H9 (cell line): ENCODE results near the gene SEMA4C. TPM values are rescaled to one million over a fixed set of nuclear protein-coding genes. Genes with fewer than 3 reads are reported as not detected.
A peak's percentile ranks its signal among the peaks of the same experiment; 100 is the strongest.

ENCODE experiments used
- DNase-seq: peaks from one replicate; pipeline ENCODE4 v3.0.0-alpha.2; 2017
- H2AFZ ChIP-seq: one replicate; pipeline ENCODE4 v1.6.1; 2013; ENCODE audit warnings: mild to moderate bottlenecking, low read length, control low read depth, moderate library complexity
- H2AK5ac ChIP-seq: 2 replicates; pipeline ENCODE4 v1.6.1; 2013; ENCODE audit warnings: low read length, control low read depth, mixed read lengths; ENCODE audit not compliant: insufficient read length
- H2BK120ac ChIP-seq: one replicate; pipeline ENCODE4 v1.6.1; 2013; ENCODE audit warnings: low read depth, mild to moderate bottlenecking, low read length, control low read depth, inconsistent platforms; ENCODE audit not compliant: poor library complexity, severe bottlenecking
- H2BK12ac ChIP-seq: 2 replicates; pipeline ENCODE4 v1.6.1; 2013; ENCODE audit warnings: low read length, control low read depth, mixed read lengths, low read depth; ENCODE audit not compliant: insufficient read length
- H2BK15ac ChIP-seq: 2 replicates; pipeline ENCODE4 v1.6.1; 2013; ENCODE audit warnings: low read depth, low read length, control low read depth
- H2BK20ac ChIP-seq: one replicate; pipeline ENCODE4 v1.6.1; 2013; ENCODE audit warnings: low read depth, mild to moderate bottlenecking, low read length, control low read depth, inconsistent platforms; ENCODE audit not compliant: poor library complexity, severe bottlenecking
- H2BK5ac ChIP-seq: 2 replicates; pipeline ENCODE4 v1.6.1; 2013; ENCODE audit warnings: low read length, control low read depth, mixed read lengths; ENCODE audit not compliant: insufficient read length
- H3K14ac ChIP-seq: 2 replicates; pipeline ENCODE4 v1.6.1; 2013; ENCODE audit warnings: low read length, control low read depth; ENCODE audit not compliant: insufficient read depth
- H3K18ac ChIP-seq: 2 replicates; pipeline ENCODE4 v1.6.1; 2013; ENCODE audit warnings: low read depth, mild to moderate bottlenecking, mixed read lengths, low read length, control low read depth; ENCODE audit not compliant: insufficient read length
- H3K23ac ChIP-seq: 2 replicates; pipeline ENCODE4 v1.6.1; 2013; ENCODE audit warnings: low read length, control low read depth, mixed read lengths, low read depth; ENCODE audit not compliant: insufficient read length
- H3K23me2 ChIP-seq: 2 replicates; pipeline ENCODE4 v1.6.1; 2013; ENCODE audit warnings: low read depth, mild to moderate bottlenecking, mixed read lengths, low read length, control low read depth; ENCODE audit not compliant: insufficient read length, poor library complexity, severe bottlenecking
- H3K27ac ChIP-seq: 2 replicates; pipeline ENCODE4 v1.5.1; 2013; ENCODE audit warnings: low read length, control low read depth, mixed read lengths, low read depth; ENCODE audit not compliant: insufficient read length
- H3K27me3 ChIP-seq: 2 replicates; pipeline ENCODE4 v1.6.1; 2013; ENCODE audit warnings: low read length, control low read depth, inconsistent platforms; ENCODE audit not compliant: insufficient read depth
- H3K4ac ChIP-seq: 2 replicates; pipeline ENCODE4 v1.6.1; 2013; ENCODE audit warnings: low read depth, mild to moderate bottlenecking, control low read depth, inconsistent platforms, low read length, moderate library complexity
- H3K4me1 ChIP-seq: 2 replicates; pipeline ENCODE4 v1.6.1; 2013; ENCODE audit warnings: low read length, control low read depth, inconsistent platforms; ENCODE audit not compliant: insufficient read depth
- H3K4me2 ChIP-seq: 2 replicates; pipeline ENCODE4 v1.6.1; 2013; ENCODE audit warnings: low read length, control low read depth, mixed read lengths; ENCODE audit not compliant: insufficient read length, insufficient read depth
- H3K56ac ChIP-seq: 2 replicates; pipeline ENCODE4 v1.6.1; 2013; ENCODE audit warnings: low read depth, mild to moderate bottlenecking, mixed read lengths, low read length, control low read depth; ENCODE audit not compliant: insufficient read length
- H3K79me1 ChIP-seq: 2 replicates; pipeline ENCODE4 v1.6.1; 2013; ENCODE audit warnings: low read depth, mild to moderate bottlenecking, moderate library complexity, low read length, control low read depth, inconsistent platforms; ENCODE audit not compliant: insufficient read depth, poor library complexity, severe bottlenecking
- H3K79me2 ChIP-seq: 2 replicates; pipeline ENCODE4 v1.6.1; 2013; ENCODE audit warnings: low read length, control low read depth, inconsistent platforms; ENCODE audit not compliant: insufficient read depth
- H3K9ac ChIP-seq: 2 replicates; pipeline ENCODE4 v1.6.1; 2013; ENCODE audit warnings: low read length, control low read depth, mixed read lengths; ENCODE audit not compliant: insufficient read length; ENCODE audit errors: extremely low read depth
- H3K9me3 ChIP-seq: one replicate; pipeline ENCODE4 v1.6.1; 2013; ENCODE audit warnings: low read depth, low read length, inconsistent platforms; ENCODE audit not compliant: control insufficient read depth
- H3T11ph ChIP-seq: one replicate; pipeline ENCODE4 v1.6.1; 2013; ENCODE audit warnings: mild to moderate bottlenecking, low read length, control low read depth, inconsistent platforms
- H4K20me1 ChIP-seq: one replicate; pipeline ENCODE4 v1.6.1; 2013; ENCODE audit not compliant: control insufficient read depth, insufficient read length, insufficient read depth
- H4K5ac ChIP-seq: 2 replicates; pipeline ENCODE4 v1.6.1; 2013; ENCODE audit warnings: low read depth, mild to moderate bottlenecking, mixed read lengths, low read length, control low read depth; ENCODE audit not compliant: insufficient read length
- H4K8ac ChIP-seq: replicated peaks from 2 replicates; pipeline ENCODE4 v1.6.1; 2013; ENCODE audit warnings: low read length, control low read depth, mixed read lengths, low read depth; ENCODE audit not compliant: insufficient read length
- H4K91ac ChIP-seq: 2 replicates; pipeline ENCODE4 v1.6.1; 2013; ENCODE audit warnings: low read depth, mild to moderate bottlenecking, moderate library complexity, mixed read lengths, low read length, control low read depth; ENCODE audit not compliant: insufficient read length
- H3K27ac Mint-ChIP-seq, 3 experiments: 2 replicates in 2 of 3; 3 replicates in 1 of 3; pipeline ENCODE4 v1.8.0; 2020 to 2021; ENCODE audit warnings: mixed read lengths in 3 of 3, mild to moderate bottlenecking in 1 of 3, moderate library complexity in 1 of 3
- H3K27me3 Mint-ChIP-seq: 2 replicates; pipeline ENCODE4 v1.8.0; 2021; ENCODE audit warnings: low read depth, mild to moderate bottlenecking, moderate library complexity, mixed read lengths
- H3K36me3 Mint-ChIP-seq, 3 experiments: 2 replicates in 2 of 3; 3 replicates in 1 of 3; pipeline ENCODE4 v1.8.0; 2020 to 2021; ENCODE audit warnings: low read depth in 3 of 3, mixed read lengths in 3 of 3; ENCODE audit not compliant: insufficient read depth in 1 of 3
- H3K4me1 Mint-ChIP-seq, 2 experiments: 2 replicates each; pipeline ENCODE4 v1.8.0; 2020; ENCODE audit warnings: mixed read lengths in 2 of 2
- H3K4me3 Mint-ChIP-seq, 2 experiments: 2 replicates in 1 of 2; 3 replicates in 1 of 2; pipeline ENCODE4 v1.8.0; 2020 to 2021; ENCODE audit warnings: mild to moderate bottlenecking in 2 of 2, mixed read lengths in 2 of 2, moderate library complexity in 1 of 2
- H3K9me3 Mint-ChIP-seq, 2 experiments: 2 replicates in 1 of 2; 3 replicates in 1 of 2; pipeline ENCODE4 v1.8.0; 2020; ENCODE audit warnings: mild to moderate bottlenecking in 2 of 2, mixed read lengths in 2 of 2, moderate library complexity in 1 of 2
- CTCF ChIP-seq: fragments of 200-600 bp; sonication (generic); conservative IDR thresholded peaks from 3 replicates; pipeline ENCODE4 v1.8.0; 2021; ENCODE audit warnings: antibody characterized with exemption, mild to moderate bottlenecking
- WGBS: extraction: QIAGEN DNeasy Blood & Tissue Kit; methylation state at CpG from one replicate; pipeline ENCODE4 v1.1.7; 2013; ENCODE audit warnings: missing lambda C conversion rate, low lambda C conversion rate, mixed read lengths; ENCODE audit not compliant: insufficient read length; ENCODE audit errors: extremely low coverage; 5-methylcytosine and 5-hydroxymethylcytosine counted together
- total RNA-seq: library from RNA; stranded (reverse); gene quantifications from 2 replicates; pipeline ENCODE4 v1.2.1, GENCODE V29; 2021

SEMA4C gene
- total RNA-seq, 1 experiment from 2014 or later, result 81.6 TPM

GRCh38 chr2:96821113-96821675 lies 48.7 kb downstream of the SEMA4C start:
- Mint-ChIP-seq H3K27me3 (peaks cover 1% of the 10 kb centered on the region; the same call in 1 of the 2 replicates), H3K9me3 (no peaks in the 10 kb centered on the region; a peak in 1 of 5 replicates), H3K27ac (peak overlapping the region; percentile 13 to 70 (median 29); a peak in 5 of 7 replicates), H3K36me3 (peaks cover 20 to 59% (median 54%) of the 10 kb centered on the region in 3 experiments), H3K4me1 (peaks cover 39 to 44% of the 10 kb centered on the region in 2 experiments), H3K4me3 (no peak overlapping the region)
- Histone ChIP-seq H2BK15ac (no peak overlapping the region), H2AFZ (no peak overlapping the region), H3K79me2 (peaks cover 5% of the 10 kb centered on the region; the same call in 1 of the 2 replicates), H3K56ac (no peak overlapping the region), H2BK20ac (no peak overlapping the region), H3K14ac (no peak overlapping the region), H3T11ph (no peak overlapping the region), H3K23me2 (peaks cover 3% of the 10 kb centered on the region), H4K91ac (no peak overlapping the region), H2AK5ac (no peak overlapping the region), H3K27ac (no peak overlapping the region), H2BK5ac (no peak overlapping the region), H3K18ac (no peak overlapping the region), H4K8ac (no peak overlapping the region), H3K9ac (no peak overlapping the region), H3K4ac (no peak overlapping the region), H2BK12ac (no peak overlapping the region), H4K5ac (no peak overlapping the region), H3K4me1 (peaks cover 3% of the 10 kb centered on the region; the same call in 1 of the 2 replicates), H3K79me1 (peaks cover 6% of the 10 kb centered on the region), H4K20me1 (peaks cover 2% of the 10 kb centered on the region), H3K9me3 (no peaks in the 10 kb centered on the region), H3K4me2 (no peak overlapping the region), H2BK120ac (no peak overlapping the region), H3K27me3 (no peaks in the 10 kb centered on the region), H3K23ac (no peak overlapping the region)
- TF ChIP-seq CTCF, result no peak
- WGBS, result no CpG with 5 or more reads among the region's 11 CpGs
- no peak for DNase-seq
